Pancreas (tissue), 10 donors: ENCODE measurements around the gene SNX27. TPM values are rescaled to one million over a fixed set of nuclear protein-coding genes. Genes with fewer than 3 reads are reported as not detected.
"Not testable (repeated sequence)": the region's sequence is repeated elsewhere in the genome, so short reads cannot be mapped to it uniquely, and the experiment has no call there.

Source experiments
- ATAC-seq, 4 donors: fragments of 200-7000 bp; cut with Tn5 transposase; one replicate each; pipeline versions ENCODE4 v1.8.0 to v1.9.1; 2020; ENCODE audit warnings: mild to moderate bottlenecking in 4 of 4, moderate library complexity in 4 of 4
- DNase-seq, 6 donors: peaks; one replicate each; pipeline ENCODE4 v3.0.0-alpha.2; 2020
- FAIRE-seq: peaks from 2 replicates; lab custom pipeline; 2012; peaks lifted over from hg19 to GRCh38; lab: Jason Lieb, UNC
- H3K27ac ChIP-seq, 4 donors: fragments of 200-600 bp; sonication (generic); 1 replicate in 3 of 4; 2 replicates in 1 of 4; pipeline versions ENCODE4 v1.5.0 to v1.8.0; 2020
- H3K27me3 ChIP-seq, 4 donors: fragments of 200-600 bp; one replicate each; pipeline ENCODE4 v1.8.0; 2021
- H3K36me3 ChIP-seq, 3 donors: fragments of 200-600 bp; sonication (generic) in 1 of 3; one replicate each; pipeline versions ENCODE4 v1.5.0 to v1.8.0; 2020 to 2021
- H3K4me1 ChIP-seq, 3 donors: fragments of 200-600 bp; one replicate each; pipeline ENCODE4 v1.8.0; 2021
- H3K4me3 ChIP-seq, 4 donors: fragments of 200-600 bp; sonication (generic) in 2 of 4; one replicate each; pipeline versions ENCODE4 v1.5.0 to v1.8.0; 2020 to 2021
- H3K9me3 ChIP-seq, 4 donors: fragments of 200-600 bp; one replicate each; pipeline ENCODE4 v1.8.0; 2021
- CTCF ChIP-seq, 4 donors: fragments of 200-600 bp; sonication (generic) in 3 of 4; IDR thresholded peaks; one replicate each; pipeline versions ENCODE4 v1.5.0 to v1.8.0; 2021; ENCODE audit warnings: antibody characterized with exemption in 4 of 4
- WGBS, 2 donors: extraction: QIAGEN DNeasy Blood & Tissue Kit; methylation state at CpG; one replicate each; pipeline ENCODE4 v1.1.7; 2013; 5-methylcytosine and 5-hydroxymethylcytosine counted together
- intact Hi-C, 3 donors: fragments of 100-400 bp; cut with DNase I; formaldehyde crosslinking; loops; one replicate each; pipeline versions ENCODE4 v1.11.1 to v1.14.2; 2022
- polyA plus RNA-seq, 2 donors: library from polyadenylated mRNA; stranded (reverse); fragments of 200-250 nt; gene quantifications; one replicate each; pipeline ENCODE4 v1.2.3, GENCODE V29; 2013
- total RNA-seq, 6 donors: library from RNA; stranded (reverse); fragmentation: NEBNext Ultra II Directional in 4 of 6; extraction: Animal tissue kit (Norgen Biotek cat#: 25700) in 4 of 6; gene quantifications; one replicate each; pipeline versions ENCODE4 v1.2.1 to v1.2.4, GENCODE V29; 2021 to 2023
- donor health status: healthy with polysubstance abuse.
- donor health status: DM: no; HTN: no; CAD: no; lungs with moderate emphysema.
- donor health status: DM: no; HTN: no; CAD: no.
- donor health status: control.
- donor health status: control.
- donor health status: Bipolar disorder and iron deficiency.
- donor health status: DM: yes; HTN: yes; CAD: no.
- donor health status: DM: no; HTN: no; CAD: no.
- donor health status: DM: no; HTN: no; CAD: no.
- donor health status: DM: yes; HTN: yes; CAD: no.

SNX27 gene
- total and polyA plus RNA-seq, 8 donors, result 5.9 to 23.4 (median 11.9) TPM

DNA sequence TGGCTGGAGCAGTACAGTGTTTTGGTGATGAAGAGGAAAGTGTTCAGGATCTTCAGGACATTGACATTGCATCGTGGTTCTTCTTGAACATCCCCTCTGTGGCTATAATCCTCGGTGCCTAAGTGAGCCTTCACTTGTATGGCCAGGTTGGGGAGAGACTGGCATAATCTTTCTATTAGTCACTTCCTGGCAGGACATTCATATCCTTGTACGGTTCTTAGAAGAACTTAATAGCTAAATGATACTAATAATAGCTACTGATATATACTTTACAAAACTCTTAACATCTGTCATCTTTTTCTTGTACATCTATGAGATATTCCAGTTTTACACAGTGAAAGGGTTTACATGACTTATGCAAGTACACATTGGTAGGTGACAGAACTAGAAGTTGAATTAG lies 69.0 kb downstream of the SNX27 start:
- DNase-seq, result no peak
- no peak for FAIRE-seq
- H3K27ac ChIP-seq, result no peak overlapping the region
- no peaks in the 10 kb centered on the region for H3K4me1 ChIP-seq
- no peak overlapping the region for H3K4me3 ChIP-seq
- peak in 3 of 4 donors; percentile 40 to 61 (median 53) for ATAC-seq
- 67% methylated on average over 3 of the region's 3 CpGs for WGBS, 2 donors
- intact Hi-C loops, result no loop called here
- no peaks in the 10 kb centered on the region for H3K27me3 ChIP-seq
- no peak for TF ChIP-seq CTCF (IDR thresholded peaks at IDR 0.05)
- H3K36me3 ChIP-seq, result peaks cover 0 to 14% (median 5%) of the 10 kb centered on the region in 3 donors
- no peaks in the 10 kb centered on the region for H3K9me3 ChIP-seq

- no peak overlapping the region for H3K4me3 ChIP-seq
- H3K36me3 ChIP-seq, result peaks cover 0 to 17% (median 8%) of the 10 kb centered on the region in 3 donors
- intact Hi-C loops, result no loop called here
- H3K27ac ChIP-seq, result no peak overlapping the region
- H3K9me3 ChIP-seq, result no peaks in the 10 kb centered on the region
- FAIRE-seq, result no peak
- no peaks in the 10 kb centered on the region for H3K27me3 ChIP-seq
- no peak for DNase-seq
- no peaks in the 10 kb centered on the region for H3K4me1 ChIP-seq
- ATAC-seq, result no peak
- WGBS, 2 donors, result 89 to 95% methylated on average over 2 of the region's 2 CpGs
- no peak for TF ChIP-seq CTCF (IDR thresholded peaks at IDR 0.05)
Measured at GRCh38 chr1:151681923-151682322, 70.1 kb downstream of the SNX27 start.

- H3K27me3 ChIP-seq, ATAC-seq, H3K27ac ChIP-seq, H3K9me3 ChIP-seq, FAIRE-seq, H3K4me1 ChIP-seq, DNase-seq, intact Hi-C loops, H3K4me3 ChIP-seq: not testable (repeated sequence)
- peaks cover 0 to 17% (median 8%) of the 10 kb centered on the region in 3 donors for H3K36me3 ChIP-seq
- WGBS, 2 donors, result 87 to 93% methylated on average over 7 of the region's 7 CpGs
Measured at GRCh38 chr1:151682901-151683300, 71.1 kb downstream of the SNX27 start.

DNA sequence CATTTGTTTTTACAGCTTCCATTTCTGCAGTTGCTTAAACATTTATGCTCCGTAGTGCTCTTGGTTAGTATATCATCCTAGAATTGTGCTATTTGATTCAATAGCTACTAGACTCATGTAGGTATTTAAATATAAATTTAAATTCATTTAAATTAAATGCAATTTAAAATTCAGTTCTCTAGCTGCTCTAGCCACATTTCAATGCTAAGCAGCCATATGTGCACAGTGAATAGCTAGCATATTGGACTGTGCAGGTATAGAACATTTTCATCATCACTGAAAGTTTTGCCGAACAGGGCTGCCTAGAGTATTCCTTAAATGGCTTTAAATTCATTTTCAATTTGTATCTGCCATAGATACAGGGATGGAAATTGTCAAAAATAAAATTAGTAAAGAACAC lies 72.3 kb downstream of the SNX27 start:
- FAIRE-seq, result no peak

GRCh38 chr1:151686561-151686960 lies 74.7 kb downstream of the SNX27 start:
- ATAC-seq (no peak), DNase-seq (no peak), FAIRE-seq (no peak)
- Histone ChIP-seq H3K27ac (no peak overlapping the region), H3K27me3 (no peaks in the 10 kb centered on the region), H3K36me3 (peaks cover 0 to 17% (median 8%) of the 10 kb centered on the region in 3 donors), H3K4me3 (no peak overlapping the region), H3K4me1 (no peaks in the 10 kb centered on the region), H3K9me3 (no peaks in the 10 kb centered on the region)
- 80 to 87% methylated on average over 2 of the region's 2 CpGs for WGBS, 2 donors
- TF ChIP-seq CTCF (IDR thresholded peaks at IDR 0.05), result no peak
- intact Hi-C loops, result no loop called here

More for the DNA sequence above, 72.3 kb downstream of the SNX27 start:
- Histone ChIP-seq H3K36me3 (peaks cover 0 to 17% (median 8%) of the 10 kb centered on the region in 3 donors), H3K4me3 (no peak overlapping the region), H3K27me3 (no peaks in the 10 kb centered on the region), H3K27ac (no peak overlapping the region), H3K4me1 (no peaks in the 10 kb centered on the region), H3K9me3 (no peaks in the 10 kb centered on the region)
- TF ChIP-seq CTCF (IDR thresholded peaks at IDR 0.05), result no peak
- no peak for ATAC-seq
- DNase-seq, result no peak
- intact Hi-C loops, result no loop called here
- WGBS, 2 donors, result 95 to 98% methylated on average over 2 of the region's 2 CpGs
